ENCODE results near the gene PDHX.

PDHX gene

DNA sequence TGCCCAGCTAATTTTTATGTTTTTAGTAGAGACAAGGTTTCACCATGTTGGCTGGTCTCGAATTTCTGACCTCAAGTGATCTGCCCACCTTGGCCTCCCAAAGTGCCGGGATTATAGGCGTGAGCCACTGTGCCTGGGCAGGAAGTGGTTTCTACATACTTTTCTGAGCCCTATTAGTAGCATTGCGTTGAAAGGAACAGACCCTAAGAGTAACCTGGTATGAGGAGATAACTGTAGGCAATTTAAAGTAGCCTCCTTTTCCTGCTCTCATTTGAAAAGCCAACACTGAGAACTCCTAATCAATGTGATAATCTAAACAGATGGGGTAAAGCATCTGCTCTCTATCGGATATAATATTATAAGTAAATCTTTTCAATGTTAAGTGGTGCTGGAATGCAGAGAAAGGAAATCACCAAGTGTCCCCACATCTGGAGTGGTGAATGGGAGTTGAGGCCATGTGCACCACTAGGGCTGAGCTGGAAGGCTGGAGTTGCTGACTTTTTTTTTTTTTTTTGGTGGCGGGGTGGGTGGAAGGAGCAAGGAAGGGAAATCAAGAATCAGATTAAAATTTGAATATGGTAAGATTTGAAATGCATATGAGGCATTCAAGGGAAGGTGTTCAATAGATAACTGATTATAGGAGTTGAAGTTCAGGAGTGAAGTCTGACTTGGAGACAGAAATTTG lies 20.7 kb downstream of the PDHX start:
- Histone ChIP-seq H3K4me1 (ENCODE audit: low read length) (no peaks in the 10 kb centered on the region), H3K9me3 (replicated peaks; ENCODE audit: insufficient read depth, low read length) (no peaks in the 10 kb centered on the region), H3K4me3 (ENCODE audit: low read length) (no peak overlapping the region), H3K27ac (ENCODE audit: low read length) (no peak overlapping the region), H3K27me3 (replicated peaks; ENCODE audit: insufficient read depth, low read length) (no peaks in the 10 kb centered on the region), H3K9ac (ENCODE audit: low read length) (no peak overlapping the region), H4K20me1 (ENCODE audit: insufficient read depth, low read length) (no peaks in the 10 kb centered on the region), H3K79me2 (ENCODE audit: low read length) (0 out of 2 replicates have a peak, but pooled peaks cover 12% of the 10 kb centered on the region), H3K36me3 (replicated peaks; ENCODE audit: insufficient read depth, low read length) (no peaks in the 10 kb centered on the region), H3K4me2 (ENCODE audit: low read depth, low read length) (no peak overlapping the region), H2AFZ (ENCODE audit: low read length) (no peak overlapping the region), H3F3A (ENCODE audit: insufficient read depth, low read length) (no peaks in the 10 kb centered on the region), H3K9me2 (replicated peaks; ENCODE audit: insufficient read depth, low read length) (no peaks in the 10 kb centered on the region)
- no peak for TF ChIP-seq EZH2 (optimal IDR thresholded peaks at IDR 0.05; ENCODE audit: low read depth, low read length)
- TF ChIP-seq, protein P1, sequence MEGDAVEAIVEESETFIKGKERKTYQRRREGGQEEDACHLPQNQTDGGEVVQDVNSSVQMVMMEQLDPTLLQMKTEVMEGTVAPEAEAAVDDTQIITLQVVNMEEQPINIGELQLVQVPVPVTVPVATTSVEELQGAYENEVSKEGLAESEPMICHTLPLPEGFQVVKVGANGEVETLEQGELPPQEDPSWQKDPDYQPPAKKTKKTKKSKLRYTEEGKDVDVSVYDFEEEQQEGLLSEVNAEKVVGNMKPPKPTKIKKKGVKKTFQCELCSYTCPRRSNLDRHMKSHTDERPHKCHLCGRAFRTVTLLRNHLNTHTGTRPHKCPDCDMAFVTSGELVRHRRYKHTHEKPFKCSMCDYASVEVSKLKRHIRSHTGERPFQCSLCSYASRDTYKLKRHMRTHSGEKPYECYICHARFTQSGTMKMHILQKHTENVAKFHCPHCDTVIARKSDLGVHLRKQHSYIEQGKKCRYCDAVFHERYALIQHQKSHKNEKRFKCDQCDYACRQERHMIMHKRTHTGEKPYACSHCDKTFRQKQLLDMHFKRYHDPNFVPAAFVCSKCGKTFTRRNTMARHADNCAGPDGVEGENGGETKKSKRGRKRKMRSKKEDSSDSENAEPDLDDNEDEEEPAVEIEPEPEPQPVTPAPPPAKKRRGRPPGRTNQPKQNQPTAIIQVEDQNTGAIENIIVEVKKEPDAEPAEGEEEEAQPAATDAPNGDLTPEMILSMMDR (IDR thresholded peaks at IDR 0.05; ENCODE audit: low read length), result no peak
- TF ChIP-seq EZH2phosphoT487 (IDR thresholded peaks at IDR 0.05; ENCODE audit: low read length), result no peak
- no peak for DNase-seq

DNA sequence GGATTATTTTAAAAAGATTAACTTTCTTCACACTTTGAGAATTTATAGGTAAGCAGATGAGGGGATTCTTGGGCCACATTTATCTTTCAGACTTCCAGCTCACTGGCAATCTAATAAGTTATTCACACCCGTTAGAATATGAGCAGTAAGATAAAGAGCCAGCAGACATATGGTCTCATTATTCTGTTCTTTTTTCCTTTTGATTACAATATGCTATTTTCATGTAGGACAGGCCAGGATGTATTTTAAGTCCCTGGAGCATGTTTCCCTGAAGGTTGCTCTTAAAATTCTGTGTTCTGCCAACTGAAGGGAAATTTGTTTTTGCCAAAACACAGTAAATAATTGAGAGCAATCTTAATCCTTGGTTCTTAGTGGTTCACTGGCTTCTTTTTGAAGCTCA lies 22.2 kb downstream of the PDHX start:
- no peak for TF ChIP-seq EZH2phosphoT487 (IDR thresholded peaks at IDR 0.05; ENCODE audit: low read length)
- no peak for TF ChIP-seq EZH2 (optimal IDR thresholded peaks at IDR 0.05; ENCODE audit: low read depth, low read length)
- TF ChIP-seq, protein P1 (IDR thresholded peaks at IDR 0.05; ENCODE audit: low read length), result no peak
- Histone ChIP-seq H3F3A (ENCODE audit: insufficient read depth, low read length) (no peaks in the 10 kb centered on the region), H3K4me1 (ENCODE audit: low read length) (no peaks in the 10 kb centered on the region), H4K20me1 (ENCODE audit: insufficient read depth, low read length) (no peaks in the 10 kb centered on the region), H3K4me2 (ENCODE audit: low read depth, low read length) (no peak overlapping the region), H3K36me3 (replicated peaks; ENCODE audit: insufficient read depth, low read length) (no peaks in the 10 kb centered on the region), H3K79me2 (ENCODE audit: low read length) (0 out of 2 replicates have a peak, but pooled peaks cover 15% of the 10 kb centered on the region), H3K27me3 (replicated peaks; ENCODE audit: insufficient read depth, low read length) (no peaks in the 10 kb centered on the region), H3K9ac (ENCODE audit: low read length) (no peak overlapping the region), H3K27ac (ENCODE audit: low read length) (no peak overlapping the region), H3K9me2 (replicated peaks; ENCODE audit: insufficient read depth, low read length) (no peaks in the 10 kb centered on the region), H2AFZ (ENCODE audit: low read length) (no peak overlapping the region), H3K4me3 (ENCODE audit: low read length) (no peak overlapping the region), H3K9me3 (replicated peaks; ENCODE audit: insufficient read depth, low read length) (no peaks in the 10 kb centered on the region)
- no peak for DNase-seq

DNA sequence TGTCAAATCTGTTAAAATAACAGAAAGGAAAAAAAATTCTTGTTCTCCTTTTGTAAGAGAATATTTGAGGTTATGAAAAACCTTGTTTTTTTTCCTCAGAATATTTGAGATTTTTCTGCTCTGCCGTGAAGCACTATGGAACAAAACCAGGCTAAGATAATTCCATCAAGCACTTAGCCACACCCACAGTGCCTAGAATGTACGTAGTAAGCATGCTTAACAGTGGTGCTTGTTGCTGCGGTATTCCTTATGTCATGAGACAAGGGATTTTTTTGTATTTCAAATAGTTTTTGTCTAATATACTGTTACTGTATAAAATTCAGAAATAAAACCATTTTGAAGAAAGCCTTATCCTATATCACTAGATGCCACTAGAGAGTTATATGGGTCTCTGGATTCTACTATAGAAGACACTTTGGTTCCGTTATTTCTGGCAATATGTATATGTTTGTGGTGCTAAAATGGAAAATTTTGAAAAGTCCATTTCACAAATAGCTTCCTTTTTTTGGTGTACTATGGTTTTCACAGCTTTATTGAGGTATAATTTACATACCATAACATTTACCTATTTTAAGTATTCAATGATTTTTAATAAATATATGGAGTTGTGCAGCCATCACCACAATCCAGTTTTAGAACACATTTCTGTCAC lies 23.7 kb downstream of the PDHX start:
- no peaks in the 10 kb centered on the region for H4K20me1 ChIP-seq (ENCODE audit: insufficient read depth, low read length)
- no peak for DNase-seq
- H3K36me3 ChIP-seq (replicated peaks; ENCODE audit: insufficient read depth, low read length), result no peaks in the 10 kb centered on the region
- H3F3A ChIP-seq (ENCODE audit: insufficient read depth, low read length), result no peaks in the 10 kb centered on the region
- no peak overlapping the region for H3K27ac ChIP-seq (ENCODE audit: low read length)
- no peaks in the 10 kb centered on the region for H3K9me2 ChIP-seq (replicated peaks; ENCODE audit: insufficient read depth, low read length)
- H3K9ac ChIP-seq (ENCODE audit: low read length), result no peak overlapping the region
- no peaks in the 10 kb centered on the region for H3K27me3 ChIP-seq (replicated peaks; ENCODE audit: insufficient read depth, low read length)
- no peak overlapping the region for H3K4me2 ChIP-seq (ENCODE audit: low read depth, low read length)
- no peak overlapping the region for H2AFZ ChIP-seq (ENCODE audit: low read length)
- TF ChIP-seq, protein P1 (IDR thresholded peaks at IDR 0.05; ENCODE audit: low read length), result peak; percentile 5; the same call in 1 of the 2 replicates
- TF ChIP-seq EZH2 (optimal IDR thresholded peaks at IDR 0.05; ENCODE audit: low read depth, low read length), result no peak
- H3K9me3 ChIP-seq (replicated peaks; ENCODE audit: insufficient read depth, low read length), result no peaks in the 10 kb centered on the region
- H3K4me3 ChIP-seq (ENCODE audit: low read length), result no peak overlapping the region
- 0 out of 2 replicates have a peak, but pooled peaks cover 15% of the 10 kb centered on the region for H3K79me2 ChIP-seq (ENCODE audit: low read length)
- H3K4me1 ChIP-seq (ENCODE audit: low read length), result no peaks in the 10 kb centered on the region
